ENCODE data around the gene AATK.

AATK gene

GRCh38 chr17:81129289-81129688 lies 36.7 kb downstream of the AATK start:
- CTCF ChIA-PET, result no interaction called here

GRCh38 chr17:81128774-81129173 lies 37.2 kb downstream of the AATK start:
- ChIA-PET CTCF (no interaction called here), POLR2A (no interaction called here)
- DNase-seq (ENCODE audit: extremely low spot score), result no peak
- TF ChIP-seq SP1 (IDR thresholded peaks at IDR 0.05) (no peak), TARDBP (IDR thresholded peaks at IDR 0.05) (no peak), ZNF384 (IDR thresholded peaks at IDR 0.05) (no peak), CTBP1 (IDR thresholded peaks at IDR 0.05; ENCODE audit: borderline replicate concordance) (no peak), BHLHE40 (IDR thresholded peaks at IDR 0.05; ENCODE audit: borderline replicate concordance) (no peak), NFRKB (IDR thresholded peaks at IDR 0.05) (no peak)

More at GRCh38 chr17:81129289-81129688, 36.7 kb downstream of the AATK start:
- TF ChIP-seq ZNF384 (IDR thresholded peaks at IDR 0.05) (no peak), L3MBTL2 (conservative IDR thresholded peaks at IDR 0.05) (no peak), SP1 (IDR thresholded peaks at IDR 0.05) (no peak), ELF4 (IDR thresholded peaks at IDR 0.05) (no peak), FOXA1 (IDR thresholded peaks at IDR 0.05) (no peak)
- DNase-seq (ENCODE audit: extremely low spot score), result no peak
- POLR2A ChIA-PET, result interaction anchor here (0.9 kb wide), 1 partner anchor 110 kb away, joined by 3 read pairs; the partner anchor contains the start of genes NDUFAF8 and TEPSIN

DNA sequence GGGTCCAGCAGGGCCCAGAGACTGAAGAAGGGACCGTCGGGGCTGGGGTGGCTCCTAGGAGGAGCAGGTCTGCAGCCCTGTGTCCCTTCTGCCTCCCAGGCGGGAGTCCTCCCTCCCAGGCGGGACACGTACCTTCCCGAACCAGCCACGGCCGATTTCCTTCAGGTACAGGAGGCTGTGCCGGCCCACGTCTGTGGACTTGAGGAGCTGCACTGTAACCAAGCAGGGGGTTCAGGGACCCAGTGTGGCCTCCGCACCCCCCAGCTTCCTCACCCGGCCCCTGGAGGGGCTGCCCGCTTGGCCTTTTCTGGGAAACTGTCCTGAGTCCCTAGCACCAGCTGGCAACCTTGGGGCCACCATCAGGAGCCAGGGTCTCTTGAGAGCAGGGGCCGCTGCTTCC lies 37.7 kb downstream of the AATK start:
- ChIA-PET CTCF (no interaction called here), POLR2A (no interaction called here)
- no peak for DNase-seq (ENCODE audit: extremely low spot score)
- TF ChIP-seq BHLHE40 (IDR thresholded peaks at IDR 0.05; ENCODE audit: borderline replicate concordance), result no peak
- TF ChIP-seq FOXK2 (IDR thresholded peaks at IDR 0.05), result no peak
- no peak for TF ChIP-seq L3MBTL2 (conservative IDR thresholded peaks at IDR 0.05)
- no peak for TF ChIP-seq ELF4 (IDR thresholded peaks at IDR 0.05)

DNA sequence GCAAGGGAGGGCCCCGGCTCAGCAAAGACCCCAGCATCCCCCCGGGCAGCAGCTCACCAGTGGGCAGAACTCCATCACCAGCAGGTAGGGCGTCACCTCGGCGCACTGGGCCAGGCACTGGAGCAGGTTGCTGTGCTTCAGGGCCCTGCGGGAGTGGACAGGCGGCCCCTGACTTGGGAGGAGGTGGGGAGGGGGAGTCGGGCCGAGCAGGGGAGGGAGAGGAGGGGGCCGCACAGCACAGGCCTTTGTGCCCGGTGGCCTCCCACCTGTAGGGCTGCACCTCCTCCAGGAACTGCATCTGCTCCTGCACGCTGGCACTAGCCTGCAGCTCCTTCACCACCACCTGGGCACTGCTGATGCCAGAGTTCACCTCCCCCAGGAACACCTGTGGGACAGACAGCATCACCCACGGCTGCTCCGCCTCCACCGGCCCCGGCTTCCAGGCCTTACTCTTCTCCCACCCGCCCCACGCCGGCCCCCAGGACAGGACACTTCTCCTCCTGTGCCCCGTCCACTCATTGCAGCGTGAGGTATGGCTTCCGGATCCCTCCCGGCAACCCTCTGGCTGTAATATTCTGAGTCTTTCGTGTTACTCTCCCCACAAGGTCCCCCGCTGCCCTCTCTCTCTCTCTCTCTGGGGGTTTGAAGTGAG lies 38.4 kb downstream of the AATK start:
- POLR2A ChIA-PET, result no interaction called here
- CTCF ChIA-PET, result no interaction called here

GRCh38 chr17:81127133-81127455 lies 38.9 kb downstream of the AATK start:
- TF ChIP-seq, protein P1, sequence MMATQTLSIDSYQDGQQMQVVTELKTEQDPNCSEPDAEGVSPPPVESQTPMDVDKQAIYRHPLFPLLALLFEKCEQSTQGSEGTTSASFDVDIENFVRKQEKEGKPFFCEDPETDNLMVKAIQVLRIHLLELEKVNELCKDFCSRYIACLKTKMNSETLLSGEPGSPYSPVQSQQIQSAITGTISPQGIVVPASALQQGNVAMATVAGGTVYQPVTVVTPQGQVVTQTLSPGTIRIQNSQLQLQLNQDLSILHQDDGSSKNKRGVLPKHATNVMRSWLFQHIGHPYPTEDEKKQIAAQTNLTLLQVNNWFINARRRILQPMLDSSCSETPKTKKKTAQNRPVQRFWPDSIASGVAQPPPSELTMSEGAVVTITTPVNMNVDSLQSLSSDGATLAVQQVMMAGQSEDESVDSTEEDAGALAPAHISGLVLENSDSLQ (IDR thresholded peaks at IDR 0.05), result no peak
- TF ChIP-seq SP1 (IDR thresholded peaks at IDR 0.05) (no peak), LEF1 (IDR thresholded peaks at IDR 0.05; ENCODE audit: borderline replicate concordance) (no peak), HDGF (IDR thresholded peaks at IDR 0.05; ENCODE audit: borderline replicate concordance) (no peak), ELF4 (IDR thresholded peaks at IDR 0.05) (no peak), ZNF384 (IDR thresholded peaks at IDR 0.05) (no peak), NFRKB (IDR thresholded peaks at IDR 0.05) (no peak), BHLHE40 (IDR thresholded peaks at IDR 0.05; ENCODE audit: borderline replicate concordance) (no peak)
- POLR2A ChIA-PET, result no interaction called here
- CTCF ChIA-PET, result no interaction called here
- no peak for DNase-seq (ENCODE audit: extremely low spot score)

More for the DNA sequence above, 38.4 kb downstream of the AATK start:
- DNase-seq (ENCODE audit: extremely low spot score), result no peak
- TF ChIP-seq TARDBP (IDR thresholded peaks at IDR 0.05) (no peak), SUZ12 (IDR thresholded peaks at IDR 0.05) (no peak), NFRKB (IDR thresholded peaks at IDR 0.05) (no peak), HDGF (IDR thresholded peaks at IDR 0.05; ENCODE audit: borderline replicate concordance) (no peak), FOXA1 (IDR thresholded peaks at IDR 0.05) (no peak), ZNF384 (IDR thresholded peaks at IDR 0.05) (no peak), LEF1 (IDR thresholded peaks at IDR 0.05; ENCODE audit: borderline replicate concordance) (no peak), ELF4 (IDR thresholded peaks at IDR 0.05) (no peak), SP1 (IDR thresholded peaks at IDR 0.05) (no peak), ARNT (IDR thresholded peaks at IDR 0.05) (no peak)
- TF ChIP-seq, protein P1 (IDR thresholded peaks at IDR 0.05), result no peak

DNA sequence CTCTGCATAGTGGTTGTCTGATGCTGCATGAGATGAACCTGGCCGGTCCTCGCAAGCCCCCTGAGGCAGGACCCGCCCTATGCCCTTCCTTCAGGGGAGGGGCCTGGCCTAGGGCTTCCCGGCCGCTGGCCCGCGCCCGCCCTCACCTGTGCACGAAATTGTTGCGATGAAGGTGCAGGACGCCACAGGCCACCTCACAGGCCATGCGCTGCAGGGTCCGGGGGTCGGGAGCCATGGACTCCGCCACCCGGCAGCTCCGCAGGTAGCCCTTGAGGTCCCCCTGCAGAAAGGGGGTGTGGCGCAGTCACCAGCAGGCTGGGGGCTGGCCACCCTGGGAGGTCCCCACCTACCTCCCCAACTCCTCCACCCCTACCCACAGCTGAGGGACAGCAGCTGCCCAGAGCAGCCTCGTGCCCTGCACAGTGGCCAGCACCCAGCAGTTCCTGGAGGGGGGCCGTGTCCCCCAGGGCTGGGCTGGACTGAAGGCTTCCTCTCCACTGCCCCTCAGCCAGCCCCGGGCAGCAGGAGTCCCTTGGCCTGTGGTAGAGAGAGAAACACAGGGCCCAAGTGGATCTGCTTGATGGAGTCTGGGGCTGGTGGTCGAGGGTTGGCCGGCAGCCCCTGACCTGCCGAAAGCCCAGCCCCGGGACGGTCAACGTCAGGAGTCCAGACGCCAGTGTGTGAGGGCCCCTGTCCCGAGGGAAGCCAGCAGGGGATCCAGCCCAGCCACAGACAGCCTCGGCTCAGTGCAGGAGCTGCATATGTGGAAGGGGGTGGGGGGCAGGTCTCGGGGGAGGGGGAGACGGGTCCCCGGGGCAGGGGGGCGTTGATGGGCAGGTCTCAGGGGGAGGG lies 39.5 kb downstream of the AATK start:
- ChIA-PET CTCF (no interaction called here), POLR2A (no interaction called here)
- DNase-seq (ENCODE audit: extremely low spot score), result no peak
- TF ChIP-seq ZNF384 (IDR thresholded peaks at IDR 0.05) (no peak), L3MBTL2 (conservative IDR thresholded peaks at IDR 0.05) (no peak), ARNT (IDR thresholded peaks at IDR 0.05) (no peak), SP1 (IDR thresholded peaks at IDR 0.05) (no peak)

GRCh38 chr17:81125573-81126081 lies 40.4 kb downstream of the AATK start:
- CTCF ChIA-PET, result no interaction called here
- TF ChIP-seq CTBP1 (IDR thresholded peaks at IDR 0.05; ENCODE audit: borderline replicate concordance), result no peak
- TF ChIP-seq ELF4 (IDR thresholded peaks at IDR 0.05), result no peak
- no peak for TF ChIP-seq BHLHE40 (IDR thresholded peaks at IDR 0.05; ENCODE audit: borderline replicate concordance)
- TF ChIP-seq HDGF (IDR thresholded peaks at IDR 0.05; ENCODE audit: borderline replicate concordance), result no peak
- no peak for TF ChIP-seq TARDBP (IDR thresholded peaks at IDR 0.05)
- no peak for TF ChIP-seq LEF1 (IDR thresholded peaks at IDR 0.05; ENCODE audit: borderline replicate concordance)
- TF ChIP-seq ARNT (IDR thresholded peaks at IDR 0.05), result no peak
- TF ChIP-seq FOXA1 (IDR thresholded peaks at IDR 0.05), result no peak
- TF ChIP-seq, protein P1 (IDR thresholded peaks at IDR 0.05), result no peak
- TF ChIP-seq FOXM1 (IDR thresholded peaks at IDR 0.05; ENCODE audit: borderline replicate concordance), result no peak
- TF ChIP-seq FOXK2 (IDR thresholded peaks at IDR 0.05), result no peak
- no peak for DNase-seq (ENCODE audit: extremely low spot score)
- POLR2A ChIA-PET, result no interaction called here

Measured in HEK293T (cell line).